DMS153 treated with DMSO at 0.1 percent for 48 hours (cell line): Measurements from ENCODE around the gene PPCS.

Source experiments
- DNase-seq: peaks from one replicate; lab custom pipeline; 2025; ENCODE audit not compliant: unreplicated experiment; lab: John Stamatoyannopoulos, UW

The PPCS gene

DNA sequence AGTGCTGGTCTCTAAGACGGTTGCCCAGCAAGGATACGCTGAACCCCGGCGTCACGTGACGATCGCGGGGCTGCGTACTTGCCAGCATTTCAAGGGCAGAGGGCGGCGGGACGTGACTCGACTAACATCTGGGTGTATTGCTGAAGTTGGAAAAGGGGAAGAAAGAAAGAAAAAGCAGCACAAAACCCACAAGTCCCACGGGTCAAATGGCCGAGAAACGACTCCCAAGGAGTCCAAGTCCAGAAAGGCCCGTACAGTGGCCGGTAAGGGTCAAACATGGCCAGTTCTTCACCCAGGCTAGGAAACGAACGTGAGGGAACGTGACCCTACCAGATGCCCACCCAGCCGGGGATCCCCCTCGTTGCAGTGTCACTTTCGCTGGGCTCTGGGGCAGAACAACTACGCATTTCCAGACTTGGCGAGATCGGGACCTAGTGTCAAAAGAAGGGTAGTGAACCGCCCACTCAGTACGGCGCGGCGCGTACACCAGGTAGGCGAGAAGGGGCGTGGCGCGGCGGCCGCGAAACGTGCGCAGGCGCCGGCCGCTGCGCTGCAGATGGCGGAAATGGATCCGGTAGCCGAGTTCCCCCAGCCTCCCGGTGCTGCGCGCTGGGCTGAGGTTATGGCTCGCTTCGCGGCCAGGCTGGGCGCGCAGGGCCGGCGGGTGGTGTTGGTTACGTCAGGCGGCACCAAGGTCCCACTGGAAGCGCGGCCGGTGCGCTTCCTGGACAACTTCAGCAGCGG, at the start of gene PPCS, which contains the start of gene ZMYND12:
PPCS (plus strand) TSS at position 534 of the 744 bp plus-strand sequence; CDS start at position 557, 23 bp downstream.
ZMYND12 (minus strand) TSS at position 13 of the 744 bp plus-strand sequence. CDS start 25 bp downstream, outside the sequence.
- peak; percentile 78 for DNase-seq

DNA sequence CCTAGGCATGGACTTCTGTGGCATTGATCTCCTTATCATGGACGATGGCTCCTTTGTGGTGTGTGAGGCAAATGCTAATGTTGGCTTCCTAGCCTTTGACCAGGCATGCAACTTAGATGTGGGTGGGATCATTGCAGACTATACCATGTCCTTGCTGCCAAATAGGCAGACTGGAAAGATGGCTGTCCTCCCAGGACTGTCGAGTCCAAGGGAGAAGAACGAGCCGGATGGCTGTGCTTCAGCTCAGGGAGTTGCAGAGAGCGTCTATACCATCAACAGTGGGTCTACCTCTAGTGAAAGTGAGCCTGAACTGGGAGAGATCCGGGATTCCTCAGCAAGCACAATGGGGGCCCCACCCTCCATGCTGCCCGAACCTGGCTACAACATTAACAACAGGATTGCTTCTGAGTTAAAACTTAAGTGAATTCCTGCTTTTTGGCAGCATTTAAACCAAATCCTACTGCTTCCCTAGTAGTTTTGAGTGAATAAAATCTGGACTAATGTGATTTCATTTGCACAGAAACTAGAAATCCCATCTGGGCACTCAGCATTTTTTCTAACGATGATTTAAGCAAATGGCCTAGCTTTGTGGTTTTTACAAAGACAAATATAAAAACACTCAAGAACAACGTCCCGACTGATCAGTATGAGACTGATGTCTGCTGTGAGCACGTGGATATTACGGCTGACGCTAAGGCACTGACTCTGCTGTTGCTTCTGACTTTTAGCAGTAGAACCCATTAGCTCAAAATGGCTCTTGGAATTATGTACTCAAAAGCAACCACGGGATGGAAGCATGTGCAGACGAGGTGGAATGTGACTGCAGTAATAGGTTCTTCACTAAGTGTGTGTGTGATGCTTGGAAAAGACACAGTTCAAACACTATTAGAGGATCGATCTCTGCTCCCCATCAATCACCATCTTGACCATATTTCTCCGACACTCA, 41.5 kb upstream of the PPCS start:
- DNase-seq, result no peak

DNA sequence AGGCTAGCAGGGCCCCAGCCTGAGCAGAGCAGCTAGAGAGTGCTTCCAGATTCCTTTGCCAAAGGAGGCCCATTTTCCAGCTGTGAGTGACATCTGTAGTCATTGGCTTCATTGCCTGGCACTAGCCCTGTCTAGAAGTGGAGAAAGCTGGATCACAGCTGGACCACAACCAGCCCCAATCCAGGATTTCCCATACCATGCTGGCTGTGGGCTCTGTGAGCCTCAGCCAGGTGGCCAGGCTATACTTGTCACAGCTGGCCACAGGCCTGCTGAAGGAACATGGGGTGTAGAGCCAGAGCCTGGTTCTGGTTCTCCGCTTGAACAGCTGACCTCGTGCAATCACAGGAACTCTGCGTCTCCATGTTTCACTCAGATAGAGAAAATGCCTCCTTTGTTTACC, 39.2 kb upstream of the PPCS start:
- DNase-seq, result no peak

DNA sequence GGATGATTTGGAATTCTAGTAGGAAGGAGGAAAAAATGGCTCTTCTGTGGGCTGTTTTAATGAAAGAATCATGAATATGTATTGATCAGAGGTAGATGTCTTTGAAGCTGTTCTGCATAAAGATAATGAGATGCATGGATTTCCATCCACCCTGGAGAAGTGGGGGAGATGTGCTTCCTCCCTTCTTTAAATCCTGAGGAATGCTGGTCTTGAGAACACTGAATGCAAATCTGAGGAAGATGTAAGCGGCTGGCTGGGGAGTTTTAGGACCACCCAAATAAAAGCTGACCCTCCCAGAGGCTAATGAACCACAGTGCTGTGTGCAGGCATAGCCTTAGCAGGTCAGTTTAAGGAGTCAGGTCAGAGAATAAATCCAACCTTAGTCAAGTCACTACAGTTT, 37.8 kb upstream of the PPCS start:
- no peak for DNase-seq

DNA sequence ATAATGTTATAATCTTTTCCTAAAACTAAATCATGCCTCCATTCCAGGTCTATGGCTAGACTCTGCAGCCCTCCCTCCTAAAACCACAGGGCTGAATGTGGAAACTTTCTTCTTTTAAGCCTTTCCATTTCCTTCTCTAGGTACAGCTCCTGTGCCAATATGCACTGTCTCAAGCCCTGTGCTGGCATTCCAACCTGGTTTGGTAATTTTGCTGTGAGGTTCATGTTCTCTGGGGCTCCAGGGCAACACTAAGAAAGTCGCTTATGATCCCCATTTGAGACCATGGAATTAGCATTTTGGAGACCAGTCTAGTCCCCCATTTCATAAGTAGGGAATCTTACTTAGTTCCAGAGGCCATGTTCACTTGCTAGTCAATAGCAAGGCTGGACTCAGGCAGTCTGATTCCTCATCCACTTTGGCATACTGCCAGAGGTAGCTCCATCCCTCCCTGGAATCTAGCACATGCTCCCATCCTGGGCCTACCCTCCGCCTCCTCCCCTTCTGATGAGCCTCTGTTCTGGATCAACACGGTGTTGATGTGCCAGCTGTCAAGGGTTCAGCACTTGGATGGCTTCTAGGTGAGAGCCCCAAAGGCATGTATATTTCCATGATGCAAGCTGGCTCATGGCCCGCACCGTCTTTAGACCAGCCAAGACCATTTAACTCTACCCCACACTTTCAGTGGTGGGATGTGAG, 37.1 kb upstream of the PPCS start:
- peak; percentile 53 for DNase-seq

DNA sequence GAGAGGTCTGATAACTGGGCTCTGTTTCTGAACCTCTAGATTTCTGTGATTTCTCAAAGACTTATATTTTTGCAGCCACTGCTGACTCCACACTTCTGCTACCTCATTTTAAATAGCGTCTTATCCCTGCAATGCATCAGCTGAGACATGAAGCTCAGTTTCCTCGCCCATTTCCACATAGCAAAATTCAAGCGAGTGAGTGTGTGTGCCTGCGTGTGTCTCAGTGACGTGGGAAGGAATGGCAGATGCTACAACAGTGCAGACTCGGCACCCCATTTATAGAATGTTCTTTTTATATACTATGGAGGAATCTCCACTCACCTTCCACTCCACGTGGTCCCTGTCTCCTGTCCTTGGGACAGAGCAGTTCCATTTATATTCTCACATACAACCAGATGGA, 36.2 kb upstream of the PPCS start:
- DNase-seq, result no peak

DNA sequence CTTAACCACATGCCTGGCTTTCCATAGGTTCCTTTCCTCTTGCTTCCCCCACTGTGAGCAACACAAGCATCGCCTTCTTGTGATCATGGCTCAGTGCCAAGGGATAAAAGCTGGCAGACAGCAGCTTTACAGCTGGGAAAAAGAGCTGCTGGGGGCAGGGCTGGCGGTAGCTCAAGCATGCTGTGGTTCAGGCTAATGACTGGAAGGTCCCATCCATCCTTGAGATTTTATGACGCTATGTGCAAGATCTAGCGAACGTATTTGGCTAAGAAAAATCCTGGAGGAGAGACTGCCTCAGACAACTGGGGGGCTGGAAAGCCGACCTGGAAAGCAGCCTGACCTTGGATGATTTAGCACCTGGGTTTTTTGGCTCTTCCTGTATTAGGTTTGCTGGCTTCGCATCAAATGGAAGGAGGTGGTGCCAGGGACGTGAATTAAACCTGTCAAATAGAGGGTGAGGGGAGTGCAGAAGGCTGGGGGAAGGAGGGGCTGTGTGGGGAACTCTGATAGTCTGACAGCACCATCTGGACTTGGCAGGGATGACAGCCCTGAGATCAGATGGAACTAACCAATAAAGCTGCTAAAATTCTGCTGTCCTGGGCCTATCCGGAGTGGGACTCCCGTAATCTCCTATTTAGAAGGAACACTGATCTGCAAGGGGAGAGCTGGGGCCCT, 35.3 kb upstream of the PPCS start:
- peak; percentile 100 for DNase-seq

DNA sequence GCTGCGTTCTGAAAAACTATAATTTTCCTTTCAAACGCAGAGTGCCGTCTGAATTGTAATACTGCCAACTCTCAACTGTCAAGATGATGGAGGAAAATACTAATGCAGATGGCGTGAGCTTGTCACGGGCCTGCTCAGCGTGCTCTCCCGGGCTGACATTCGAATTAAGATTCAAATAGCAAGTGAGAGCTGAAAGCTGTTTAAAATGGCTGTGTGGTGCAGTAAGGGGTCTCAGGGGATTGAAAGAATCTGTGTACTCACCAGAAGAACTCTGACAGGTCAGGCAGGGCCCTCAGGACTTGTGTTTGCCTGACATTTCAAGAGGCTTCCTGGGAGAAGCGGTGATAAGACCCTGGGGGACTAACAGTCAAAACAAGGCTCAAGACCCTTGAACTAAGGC, 33.6 kb upstream of the PPCS start:
- DNase-seq, result peak; percentile 53

DNA sequence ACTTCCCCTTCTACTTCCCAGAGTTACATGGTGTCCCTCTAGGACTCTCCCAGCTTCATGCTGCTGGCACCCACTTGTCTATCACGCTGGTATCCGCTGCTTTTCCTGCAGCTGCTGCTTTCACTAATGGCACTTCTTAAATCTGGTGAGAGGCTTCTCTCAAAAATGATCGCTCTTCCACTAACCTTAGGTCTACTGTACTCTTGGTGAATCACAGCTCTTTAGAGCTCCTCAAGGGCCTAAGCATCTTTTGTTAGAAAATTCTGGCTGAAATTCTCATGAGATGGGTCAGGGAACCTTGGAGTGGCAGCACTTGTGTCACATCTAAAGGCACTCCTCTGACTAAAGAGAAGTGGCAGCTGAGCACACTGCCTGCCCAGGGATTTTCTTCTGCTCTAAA, 32.7 kb upstream of the PPCS start:
- DNase-seq, result peak; percentile 61

DNA sequence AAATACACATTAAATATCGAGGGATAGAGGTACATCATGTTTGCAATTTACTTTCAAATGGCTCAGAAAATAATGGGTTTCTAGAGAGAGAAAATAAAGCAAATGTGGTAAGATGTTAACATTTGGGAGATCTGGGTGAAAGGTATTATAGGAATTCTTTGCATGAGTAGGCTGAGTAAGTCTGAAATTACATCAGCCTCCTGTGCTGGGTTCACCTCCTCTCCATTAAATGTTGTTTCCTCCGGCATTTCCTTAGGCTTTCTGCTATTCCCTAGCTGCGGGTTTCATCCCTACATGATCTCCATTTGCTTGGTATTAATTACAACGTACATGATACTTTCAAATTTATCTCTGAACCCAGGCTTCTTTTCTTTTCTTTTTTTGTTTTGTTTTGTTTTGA, 32.1 kb upstream of the PPCS start:
- no peak for DNase-seq

DNA sequence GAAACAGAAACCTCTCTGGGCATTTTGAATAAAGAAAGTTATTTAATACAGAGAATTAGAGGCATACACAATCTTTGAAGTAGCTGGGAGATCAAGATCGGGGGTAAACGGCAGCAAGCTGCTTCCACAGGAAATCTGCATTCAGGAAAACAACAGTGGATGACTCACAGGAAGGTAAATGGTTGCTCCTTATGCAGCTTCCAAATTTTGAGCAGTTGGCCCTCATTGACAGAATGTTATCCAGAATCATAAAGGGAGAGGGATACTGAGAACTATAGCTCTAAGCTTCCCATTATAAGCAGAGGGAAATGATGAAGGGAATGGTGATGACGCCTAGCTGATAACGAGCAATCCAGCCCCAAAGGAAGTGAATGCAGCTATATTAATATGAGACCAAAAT, 29.1 kb upstream of the PPCS start:
- no peak for DNase-seq

DNA sequence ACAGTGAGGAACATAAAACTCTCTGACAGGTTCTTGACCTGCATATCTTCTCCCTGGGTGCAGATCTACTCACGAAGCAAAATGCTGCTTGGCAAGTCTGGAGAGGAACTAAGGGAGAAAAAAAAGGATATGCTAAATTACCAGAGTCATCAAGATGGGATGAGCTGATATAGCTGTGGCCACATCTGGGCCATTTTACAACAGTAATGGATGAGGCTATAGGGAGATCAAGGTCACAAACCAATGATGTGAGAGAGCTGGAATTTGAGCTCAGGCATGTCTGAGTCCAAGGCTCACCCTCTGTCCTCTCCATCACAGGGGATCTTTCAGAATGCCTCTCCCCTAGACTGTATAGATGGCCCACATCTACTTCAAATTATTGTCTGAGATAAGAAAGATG, 26.7 kb upstream of the PPCS start:
- DNase-seq, result no peak

DNA sequence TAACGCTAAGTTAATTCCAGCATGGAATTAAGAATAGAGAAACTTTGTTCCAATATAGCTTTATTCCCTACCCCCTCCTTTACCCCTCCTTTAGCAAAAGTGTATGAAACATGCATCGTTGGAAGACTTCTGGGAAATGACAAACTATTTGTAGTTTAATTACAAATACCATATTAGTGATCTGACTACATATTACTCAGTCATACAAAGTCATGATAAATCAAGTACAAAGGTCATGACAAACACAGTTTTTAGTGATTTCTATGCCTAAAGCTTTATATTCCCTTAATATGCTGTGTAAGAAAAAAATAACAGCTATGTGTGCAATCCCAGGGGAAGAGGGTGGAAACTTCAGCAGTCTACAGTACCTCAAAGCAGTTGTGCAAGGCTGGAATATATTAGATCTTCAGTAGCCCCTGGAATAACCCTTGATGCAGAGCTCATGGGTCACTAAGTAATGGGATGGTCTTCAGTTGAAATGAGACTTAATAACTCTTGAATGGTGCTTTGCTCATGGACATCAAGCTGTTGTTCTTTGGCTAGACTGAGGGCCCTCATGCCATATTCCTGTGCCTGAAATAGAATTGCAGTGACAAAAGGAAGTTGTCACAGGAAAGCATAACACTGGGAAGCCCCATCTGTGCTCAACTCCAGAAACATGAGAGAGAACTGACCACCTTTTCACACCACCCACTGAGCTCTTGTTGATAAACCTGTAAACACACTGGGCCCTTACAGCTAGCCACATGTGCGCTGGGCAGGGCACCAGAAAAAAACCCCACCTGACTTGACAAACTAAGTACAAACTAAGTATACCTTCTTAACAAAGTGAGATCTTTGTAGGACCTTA, 25.8 kb upstream of the PPCS start:
- DNase-seq, result no peak

DNA sequence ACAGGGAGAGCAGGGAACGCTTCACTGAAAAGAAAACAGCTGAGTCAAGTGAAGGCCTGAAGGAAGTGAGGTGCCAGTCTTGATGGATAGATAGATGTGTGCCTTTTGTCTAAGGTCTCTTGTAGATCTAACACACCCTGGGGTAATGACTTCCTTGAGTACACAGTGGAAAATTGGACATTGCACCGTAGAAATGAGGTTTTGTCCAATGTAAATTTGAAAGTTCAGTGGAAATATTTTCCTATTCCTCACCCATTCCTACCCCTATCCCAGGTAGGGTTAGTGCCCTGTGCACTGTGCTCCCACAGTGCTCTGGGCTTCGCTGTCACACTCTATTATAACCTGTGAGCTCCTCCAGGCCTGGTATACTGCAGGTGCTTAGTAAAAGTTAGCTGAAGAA, 24.8 kb upstream of the PPCS start:
- no peak for DNase-seq

DNA sequence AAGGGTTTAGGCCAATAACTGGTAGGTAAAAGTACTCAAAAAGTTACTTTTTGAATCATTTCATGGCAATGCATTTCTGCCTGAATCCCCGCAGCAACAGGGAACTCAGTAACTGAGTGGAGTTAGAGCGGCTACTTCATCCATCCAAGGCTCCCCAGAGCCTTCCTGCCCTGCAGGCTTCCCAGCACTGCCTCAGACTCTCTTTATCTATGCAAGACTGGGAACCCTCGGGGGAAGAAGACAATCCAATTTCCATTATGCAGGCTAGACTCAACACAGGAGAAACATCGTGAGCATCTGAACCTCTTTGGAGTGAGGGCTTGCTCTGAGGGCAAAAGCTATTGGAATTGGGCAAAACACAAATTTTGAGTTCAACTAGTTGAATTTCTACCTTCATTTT, 23.6 kb upstream of the PPCS start:
- no peak for DNase-seq

DNA sequence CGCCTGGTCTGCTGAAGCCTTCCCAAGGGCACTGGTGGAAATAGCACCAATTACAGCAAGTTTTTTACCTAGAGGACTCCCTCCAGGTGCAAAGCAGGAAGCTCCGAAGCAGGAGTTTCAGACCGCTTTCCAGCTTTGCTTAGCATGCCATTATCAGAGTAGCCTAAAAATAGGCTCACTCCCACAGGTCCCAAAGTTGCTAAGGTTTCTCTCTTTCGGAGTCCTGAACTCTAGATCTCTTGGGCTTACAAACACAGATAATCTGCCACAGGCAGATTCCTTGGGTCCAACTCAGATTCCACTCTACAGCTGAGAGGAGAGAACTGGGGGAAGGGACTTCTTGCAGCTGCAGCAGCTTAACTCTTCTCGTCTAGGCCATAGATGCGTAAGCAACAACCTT, 23.0 kb upstream of the PPCS start:
- DNase-seq, result no peak

DNA sequence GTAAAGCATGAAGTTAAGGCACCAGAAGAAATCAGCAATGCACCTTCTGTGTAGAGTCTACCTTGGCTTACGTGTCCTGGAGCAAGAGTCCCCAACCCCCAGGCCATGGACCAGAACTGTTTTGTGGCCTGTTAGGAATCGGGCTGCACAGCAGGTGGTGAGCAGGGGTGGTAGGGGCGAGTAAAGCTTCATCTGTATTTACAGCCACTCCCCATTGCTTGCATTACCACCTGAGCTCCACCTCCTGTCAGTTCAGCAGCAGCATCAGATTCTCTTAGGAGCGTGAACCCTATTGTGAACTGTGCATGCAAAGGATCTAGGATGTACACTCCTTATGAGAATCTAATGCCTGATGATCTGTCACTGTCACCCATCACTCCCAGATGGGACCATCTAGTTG, 22.0 kb upstream of the PPCS start:
- no peak for DNase-seq

DNA sequence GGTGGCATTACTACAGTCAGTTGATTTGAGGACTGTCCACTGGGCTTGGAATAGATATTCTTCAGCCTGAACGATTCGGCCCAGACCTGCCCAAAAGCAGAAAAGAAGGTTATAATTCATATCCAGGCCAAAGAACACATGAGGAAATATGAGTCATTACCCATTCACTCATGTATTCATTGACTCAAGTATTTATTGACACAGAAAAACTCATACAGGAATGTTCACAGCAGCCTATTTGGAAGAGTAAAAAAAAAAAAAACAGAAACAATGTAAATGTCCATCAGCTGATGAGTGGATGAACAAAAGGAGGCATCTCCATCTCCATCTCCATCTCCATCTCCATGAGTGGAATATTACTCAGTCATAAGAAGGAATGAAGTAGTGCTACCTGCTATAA, 16.4 kb upstream of the PPCS start:
- DNase-seq, result no peak

DNA sequence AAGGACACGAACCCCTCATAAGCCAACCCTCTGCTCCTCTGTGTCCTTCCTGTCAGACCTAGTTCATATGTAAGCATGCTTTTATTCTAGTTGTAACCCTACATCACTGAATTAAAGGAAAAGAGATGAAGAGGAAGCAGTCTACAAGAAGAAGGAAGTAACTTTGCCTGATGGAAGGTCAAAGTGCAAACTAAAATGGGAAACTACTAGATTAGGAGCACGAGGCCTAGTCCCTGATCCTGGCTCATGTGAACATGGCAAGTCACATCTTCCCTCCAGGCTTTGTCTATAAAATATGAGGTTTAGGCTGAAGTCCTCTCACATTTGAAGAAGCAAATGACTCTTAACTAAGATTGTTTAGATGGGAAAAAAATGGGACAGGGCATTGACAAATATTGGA, 13.7 kb upstream of the PPCS start:
- DNase-seq, result no peak

DNA sequence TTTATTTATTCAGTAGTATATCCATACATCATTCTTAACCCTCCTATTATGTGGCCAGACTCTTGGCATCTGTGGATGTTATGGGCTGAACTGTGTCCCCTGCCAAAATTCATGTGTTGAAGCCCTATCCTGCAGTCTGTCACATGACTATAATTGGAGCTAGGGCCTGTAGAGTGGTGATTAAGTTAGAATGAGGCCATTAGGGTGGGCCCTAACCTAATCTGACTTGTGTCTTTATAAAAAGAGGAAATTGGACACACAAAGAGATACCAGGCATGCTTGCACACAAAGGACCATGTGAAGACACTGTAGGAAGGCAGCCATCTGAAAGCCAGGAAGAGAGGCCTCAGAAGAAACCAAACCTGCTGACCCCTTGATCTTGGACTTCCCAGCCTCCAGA, 7.1 kb upstream of the PPCS start:
- DNase-seq, result no peak
